A549 (cell line): ENCODE measurements around the gene DMRT1. TPM values are rescaled to one million over a fixed set of nuclear protein-coding genes. Genes with fewer than 3 reads are reported as not detected.

Source experiments
- ATAC-seq, 2 experiments: fragments of 200-7000 bp in 1 of 2; fragments of >200 bp in 1 of 2; cut with Nextera tagmentation in 1 of 2; cut with Tn5 transposase in 1 of 2; 3 replicates each; pipeline versions ENCODE4 v1.8.0 to v1.9.1; 2018 to 2020; ENCODE audit warnings: mild to moderate bottlenecking in 1 of 2, moderate library complexity in 1 of 2
- CTCF ChIA-PET: fragments of 300-600 bp; sonication (Branson Sonifier 250); formaldehyde crosslinking; extraction: SDS; loops from one replicate; lab custom pipeline; 2021; ENCODE audit warnings: antibody characterized with exemption, inconsistent platforms; lab: Yijun Ruan, JAX
- POLR2A ChIA-PET: fragments of 350-600 bp; formaldehyde crosslinking; extraction: SDS; loops from one replicate; lab custom pipeline; 2021; ENCODE audit warnings: antibody characterized with exemption, inconsistent platforms; lab: Yijun Ruan, JAX
- DNase-seq, 2 experiments: peaks; one replicate each; pipeline versions ENCODE4 v3.0.0 to v3.0.0-alpha.2; 2011 to 2016; ENCODE audit warnings: low read depth in 1 of 2, low spot score in 1 of 2
- FAIRE-seq: peaks from 2 replicates; lab custom pipeline; 2011; peaks lifted over from hg19 to GRCh38; lab: Jason Lieb, UNC
- H3K27ac ChIP-seq, 2 experiments: fragments of >200 bp; sonication (Bioruptor Twin); formaldehyde crosslinking; 3 replicates each; pipeline ENCODE4 v1.5.1; 2016 to 2017
- H3K4me1 ChIP-seq: fragments of >200 bp; sonication (Bioruptor Twin); formaldehyde crosslinking; 3 replicates; pipeline ENCODE4 v1.6.1; 2016
- H3K4me2 ChIP-seq: fragments of >200 bp; sonication (Bioruptor Twin); formaldehyde crosslinking; 3 replicates; pipeline ENCODE4 v1.6.1; 2016
- H3K4me3 ChIP-seq: fragments of >200 bp; sonication (Bioruptor Twin); formaldehyde crosslinking; 3 replicates; pipeline ENCODE4 v1.5.1; 2016
- H3K9me3 ChIP-seq: fragments of >200 bp; sonication (Bioruptor Twin); formaldehyde crosslinking; 3 replicates; pipeline ENCODE4 v1.6.1; 2016
- BHLHE40 ChIP-seq: IDR thresholded peaks from 2 replicates; pipeline ENCODE4 v1.6.1; 2012; ENCODE audit warnings: low read depth, low read length, inconsistent platforms
- CHD4 ChIP-seq: fragments of 200-600 bp; sonication (generic); IDR thresholded peaks from 2 replicates; pipeline ENCODE4 v1.6.1; 2016; ENCODE audit warnings: antibody characterized with exemption, mild to moderate bottlenecking, borderline replicate concordance
- EHMT2 ChIP-seq: fragments of 200-600 bp; sonication (generic); IDR thresholded peaks from 2 replicates; pipeline ENCODE4 v1.6.1; 2016; ENCODE audit warnings: antibody characterized with exemption, low read depth, mild to moderate bottlenecking, moderate library complexity
- EP300 ChIP-seq, 2 experiments: fragments of >200 bp; sonication (Bioruptor Twin); formaldehyde crosslinking; IDR thresholded peaks; 2 replicates in 1 of 2; 3 replicates in 1 of 2; pipeline ENCODE4 v1.6.1; 2016 to 2017
- ESRRA ChIP-seq: fragments of 150-350 bp; IDR thresholded peaks from 2 replicates; pipeline ENCODE4 v1.6.1; 2014; ENCODE audit warnings: mild to moderate bottlenecking, low read length, borderline replicate concordance
- FOSB ChIP-seq: fragments of 250-450 bp; sonication (Bioruptor Pico); IDR thresholded peaks from 2 replicates; pipeline ENCODE4 v1.5.0; 2020; ENCODE audit warnings: mild to moderate bottlenecking, moderate library complexity
- FOXS1 ChIP-seq: fragments of 250-450 bp; sonication (Bioruptor Pico); IDR thresholded peaks from 2 replicates; pipeline ENCODE4 v1.5.0; 2020; ENCODE audit warnings: mild to moderate bottlenecking, moderate library complexity
- HEYL ChIP-seq: fragments of 250-450 bp; sonication (Bioruptor Pico); IDR thresholded peaks from 2 replicates; pipeline ENCODE4 v1.8.0; 2021; ENCODE audit warnings: mild to moderate bottlenecking, moderate library complexity
- HOXA7 ChIP-seq: fragments of 250-450 bp; sonication (Bioruptor Pico); IDR thresholded peaks from 2 replicates; pipeline ENCODE4 v1.5.0; 2020; ENCODE audit warnings: mild to moderate bottlenecking, moderate library complexity
- HOXB5 ChIP-seq: fragments of 250-450 bp; sonication (Bioruptor Pico); IDR thresholded peaks from 2 replicates; pipeline ENCODE4 v1.5.0; 2020; ENCODE audit warnings: mild to moderate bottlenecking, moderate library complexity
- JUN ChIP-seq, 2 experiments: fragments of >200 bp; sonication (Bioruptor Twin); formaldehyde crosslinking; IDR thresholded peaks; 2 replicates in 1 of 2; 3 replicates in 1 of 2; pipeline ENCODE4 v1.6.1; 2016 to 2017
- JUNB ChIP-seq: fragments of >200 bp; sonication (Bioruptor Twin); formaldehyde crosslinking; IDR thresholded peaks from 2 replicates; pipeline ENCODE4 v1.6.1; 2016
- KDM1A ChIP-seq: fragments of 200-600 bp; sonication (generic); IDR thresholded peaks from 2 replicates; pipeline ENCODE4 v1.6.1; 2016; ENCODE audit warnings: low read depth, mild to moderate bottlenecking
- SMC3 ChIP-seq: fragments of >200 bp; sonication (Bioruptor Twin); formaldehyde crosslinking; IDR thresholded peaks from 3 replicates; pipeline ENCODE4 v1.6.1; 2018; ENCODE audit warnings: inconsistent platforms
- SREBF2 ChIP-seq: fragments of 450-650 bp; IDR thresholded peaks from 2 replicates; pipeline ENCODE4 v1.6.1; 2014; ENCODE audit warnings: mild to moderate bottlenecking, moderate library complexity
- ZFP36 ChIP-seq: fragments of 450-650 bp; IDR thresholded peaks from 2 replicates; pipeline ENCODE4 v1.6.1; 2014; ENCODE audit warnings: borderline replicate concordance; ENCODE audit not compliant: partially characterized antibody
- ZSCAN20 ChIP-seq: fragments of 250-450 bp; sonication (Bioruptor Pico); IDR thresholded peaks from 2 replicates; pipeline ENCODE4 v1.8.0; 2022; ENCODE audit warnings: mild to moderate bottlenecking, moderate library complexity
- WGBS: methylation state at CpG from one replicate; pipeline ENCODE4 v1.1.6; 2017; ENCODE audit errors: missing lambda C conversion rate; 5-methylcytosine and 5-hydroxymethylcytosine counted together
- polyA plus RNA-seq, 4 experiments: library from polyadenylated mRNA; depleted of rRNA in 3 of 4; stranded (reverse); fragments of >200 nt; fragmentation: RNase III in 1 of 4; extraction: RNeasy Plus Mini Kit Qiagen cat#74134 plus additional on column Dnase treatment in 1 of 4; gene quantifications; 2 replicates in 3 of 4; 3 replicates in 1 of 4; pipeline ENCODE4 v1.2.3, GENCODE V29; 2011 to 2017
- TF ChIP-seq, protein P1 (sequence below): fragments of >200 bp; sonication (Bioruptor Twin); formaldehyde crosslinking; IDR thresholded peaks from 3 replicates; pipeline ENCODE4 v1.6.1; 2016
- TF ChIP-seq, protein P2 (sequence below): fragments of 250-450 bp; sonication (Bioruptor Pico); IDR thresholded peaks from 2 replicates; pipeline ENCODE4 v1.5.0; 2020; ENCODE audit warnings: low read depth, mild to moderate bottlenecking, moderate library complexity
- TF ChIP-seq, protein P3 (sequence below): IDR thresholded peaks from 2 replicates; pipeline ENCODE4 v1.6.1; 2012
- TF ChIP-seq, protein P4 (sequence below): fragments of 450-650 bp; IDR thresholded peaks from 2 replicates; pipeline ENCODE4 v1.6.1; 2014; ENCODE audit warnings: antibody characterized with exemption
- TF ChIP-seq, protein P5 (sequence below): fragments of 200-600 bp; sonication (generic); IDR thresholded peaks from 2 replicates; pipeline ENCODE4 v1.6.1; 2016; ENCODE audit warnings: antibody characterized with exemption, mild to moderate bottlenecking, moderate library complexity

The DMRT1 gene
- polyA plus RNA-seq, 2 of the 4 experiments (the other 2 are of a cell fraction), result not detected

DNA sequence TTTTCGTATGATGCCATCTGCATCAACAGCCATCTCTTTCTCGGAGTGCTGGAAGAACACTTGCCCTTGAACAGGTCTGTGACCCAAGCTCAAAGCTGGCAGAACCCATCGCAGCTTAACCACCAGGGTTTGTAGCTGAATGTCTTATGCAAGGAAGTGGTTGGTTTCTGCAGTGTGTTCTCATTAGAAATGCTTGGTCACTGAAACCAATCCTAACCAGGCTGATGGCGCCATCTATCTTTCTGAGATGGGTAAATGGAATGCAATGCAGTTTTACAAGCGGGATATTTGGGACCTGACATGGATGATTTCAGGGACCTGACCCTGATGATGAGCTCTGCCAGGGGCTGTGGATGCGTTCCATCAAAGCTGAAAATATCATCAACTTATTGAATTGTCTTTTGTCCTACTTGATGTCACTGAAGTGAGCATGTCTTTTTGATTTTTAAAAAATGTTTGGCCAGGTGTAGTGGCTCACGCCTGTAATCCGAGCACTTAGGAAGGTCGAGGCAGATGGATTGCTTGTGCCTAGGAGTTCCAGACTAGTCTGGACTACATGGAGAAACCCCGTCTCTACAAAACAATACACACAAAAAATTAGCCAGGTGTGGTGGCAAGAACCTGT is 163.7 kb downstream of the DMRT1 start (continued):
- TF ChIP-seq, protein P1, sequence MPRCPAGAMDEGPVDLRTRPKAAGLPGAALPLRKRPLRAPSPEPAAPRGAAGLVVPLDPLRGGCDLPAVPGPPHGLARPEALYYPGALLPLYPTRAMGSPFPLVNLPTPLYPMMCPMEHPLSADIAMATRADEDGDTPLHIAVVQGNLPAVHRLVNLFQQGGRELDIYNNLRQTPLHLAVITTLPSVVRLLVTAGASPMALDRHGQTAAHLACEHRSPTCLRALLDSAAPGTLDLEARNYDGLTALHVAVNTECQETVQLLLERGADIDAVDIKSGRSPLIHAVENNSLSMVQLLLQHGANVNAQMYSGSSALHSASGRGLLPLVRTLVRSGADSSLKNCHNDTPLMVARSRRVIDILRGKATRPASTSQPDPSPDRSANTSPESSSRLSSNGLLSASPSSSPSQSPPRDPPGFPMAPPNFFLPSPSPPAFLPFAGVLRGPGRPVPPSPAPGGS, result no peak
- no peak for TF ChIP-seq JUNB
- TF ChIP-seq, protein P2, sequence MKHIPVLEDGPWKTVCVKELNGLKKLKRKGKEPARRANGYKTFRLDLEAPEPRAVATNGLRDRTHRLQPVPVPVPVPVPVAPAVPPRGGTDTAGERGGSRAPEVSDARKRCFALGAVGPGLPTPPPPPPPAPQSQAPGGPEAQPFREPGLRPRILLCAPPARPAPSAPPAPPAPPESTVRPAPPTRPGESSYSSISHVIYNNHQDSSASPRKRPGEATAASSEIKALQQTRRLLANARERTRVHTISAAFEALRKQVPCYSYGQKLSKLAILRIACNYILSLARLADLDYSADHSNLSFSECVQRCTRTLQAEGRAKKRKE, result no peak
- TF ChIP-seq EHMT2, result no peak
- no peak for TF ChIP-seq SREBF2
- no peak for TF ChIP-seq KDM1A
- no peak for TF ChIP-seq FOSB (CRISPR knock-in tag)
- TF ChIP-seq BHLHE40, result no peak
- TF ChIP-seq JUN (IDR thresholded peaks at IDR 0.05), result no peak
- no peak for TF ChIP-seq EP300 (IDR thresholded peaks at IDR 0.05)

DNA sequence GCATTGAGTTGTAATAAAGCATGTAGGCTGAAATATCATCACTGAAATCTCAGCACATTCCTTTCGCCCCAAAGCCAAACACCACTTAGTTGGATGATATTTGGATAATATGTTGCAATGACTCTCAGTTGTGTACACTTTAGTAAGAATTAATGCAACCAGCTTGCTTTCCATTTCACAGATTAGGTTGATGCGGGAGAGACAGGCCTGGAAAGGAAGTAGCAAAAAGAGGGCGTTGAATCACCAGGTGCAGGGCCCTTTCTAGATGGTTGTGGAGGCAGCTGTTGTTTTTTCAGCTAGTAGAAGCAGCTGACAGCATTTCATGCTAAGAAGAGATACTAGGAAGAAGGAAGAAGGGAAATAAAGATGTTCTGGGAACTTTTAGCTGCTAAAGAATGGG is 165.8 kb downstream of the DMRT1 start:
- no peak for DNase-seq
- FAIRE-seq, result no peak
- ChIA-PET CTCF (interaction anchor here (1.0 kb wide), 1 partner anchor 114 kb away, joined by 3 read pairs; no protein-coding TSS in a partner anchor), POLR2A (no interaction called here)
- TF ChIP-seq FOXS1 (CRISPR knock-in tag) (no peak), ZFP36 (no peak), EHMT2 (no peak), SMC3 (no peak), SREBF2 (no peak), HEYL (CRISPR knock-in tag) (no peak), ESRRA (no peak), BHLHE40 (no peak)
- TF ChIP-seq, protein P3, sequence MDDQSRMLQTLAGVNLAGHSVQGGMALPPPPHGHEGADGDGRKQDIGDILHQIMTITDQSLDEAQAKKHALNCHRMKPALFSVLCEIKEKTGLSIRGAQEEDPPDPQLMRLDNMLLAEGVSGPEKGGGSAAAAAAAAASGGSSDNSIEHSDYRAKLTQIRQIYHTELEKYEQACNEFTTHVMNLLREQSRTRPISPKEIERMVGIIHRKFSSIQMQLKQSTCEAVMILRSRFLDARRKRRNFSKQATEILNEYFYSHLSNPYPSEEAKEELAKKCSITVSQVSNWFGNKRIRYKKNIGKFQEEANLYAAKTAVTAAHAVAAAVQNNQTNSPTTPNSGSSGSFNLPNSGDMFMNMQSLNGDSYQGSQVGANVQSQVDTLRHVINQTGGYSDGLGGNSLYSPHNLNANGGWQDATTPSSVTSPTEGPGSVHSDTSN, result no peak
- TF ChIP-seq, protein P4, sequence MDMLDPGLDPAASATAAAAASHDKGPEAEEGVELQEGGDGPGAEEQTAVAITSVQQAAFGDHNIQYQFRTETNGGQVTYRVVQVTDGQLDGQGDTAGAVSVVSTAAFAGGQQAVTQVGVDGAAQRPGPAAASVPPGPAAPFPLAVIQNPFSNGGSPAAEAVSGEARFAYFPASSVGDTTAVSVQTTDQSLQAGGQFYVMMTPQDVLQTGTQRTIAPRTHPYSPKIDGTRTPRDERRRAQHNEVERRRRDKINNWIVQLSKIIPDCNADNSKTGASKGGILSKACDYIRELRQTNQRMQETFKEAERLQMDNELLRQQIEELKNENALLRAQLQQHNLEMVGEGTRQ, result no peak
- TF ChIP-seq, protein P2, result no peak
- TF ChIP-seq, protein P1, result no peak
- Histone ChIP-seq H3K4me3 (no peak overlapping the region), H3K4me2 (no peak overlapping the region), H3K9me3 (no peaks in the 10 kb centered on the region), H3K4me1 (0 out of 3 replicates have a peak, but pooled peaks cover 3% of the 10 kb centered on the region), H3K27ac (no peak overlapping the region)
- no peak for ATAC-seq
- 61% methylated on average over 3 of the region's 3 CpGs for WGBS

DNA sequence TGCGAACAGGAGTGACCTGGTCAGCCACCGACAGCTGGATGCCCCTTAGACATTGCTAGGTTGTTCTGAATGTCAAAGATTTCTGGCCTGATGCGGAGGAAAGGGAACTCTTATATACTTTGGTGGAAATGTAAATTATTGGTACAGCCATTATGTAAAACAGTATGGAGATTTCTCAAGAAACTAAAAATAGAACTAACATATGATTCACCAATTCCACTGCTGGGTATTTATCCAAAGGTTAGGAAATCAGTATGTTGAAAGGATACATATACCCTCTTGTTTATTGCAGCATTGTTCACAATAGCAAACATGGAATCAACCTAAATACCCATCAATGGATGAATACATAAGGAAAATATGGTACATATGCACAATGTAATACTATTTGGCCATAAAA is 166.7 kb downstream of the DMRT1 start:
- Histone ChIP-seq H3K4me3 (no peak overlapping the region), H3K4me1 (0 out of 3 replicates have a peak, but pooled peaks cover 3% of the 10 kb centered on the region), H3K4me2 (no peak overlapping the region), H3K9me3 (no peaks in the 10 kb centered on the region), H3K27ac (no peak overlapping the region)
- 72% methylated on average over 3 of the region's 3 CpGs for WGBS
- ChIA-PET POLR2A (no interaction called here), CTCF (interaction anchor here (0.6 to 3.8 kb wide), 19 partner anchors 8 to 830 kb away, joined by 3 to 64 read pairs (median 5); no protein-coding TSS in a partner anchor)
- ATAC-seq (no peak), DNase-seq (no peak)
- TF ChIP-seq HOXB5 (CRISPR knock-in tag), result no peak
- TF ChIP-seq ZSCAN20 (CRISPR knock-in tag), result no peak
- TF ChIP-seq HOXA7, result no peak
- no peak for TF ChIP-seq CHD4
- TF ChIP-seq, protein P5, sequence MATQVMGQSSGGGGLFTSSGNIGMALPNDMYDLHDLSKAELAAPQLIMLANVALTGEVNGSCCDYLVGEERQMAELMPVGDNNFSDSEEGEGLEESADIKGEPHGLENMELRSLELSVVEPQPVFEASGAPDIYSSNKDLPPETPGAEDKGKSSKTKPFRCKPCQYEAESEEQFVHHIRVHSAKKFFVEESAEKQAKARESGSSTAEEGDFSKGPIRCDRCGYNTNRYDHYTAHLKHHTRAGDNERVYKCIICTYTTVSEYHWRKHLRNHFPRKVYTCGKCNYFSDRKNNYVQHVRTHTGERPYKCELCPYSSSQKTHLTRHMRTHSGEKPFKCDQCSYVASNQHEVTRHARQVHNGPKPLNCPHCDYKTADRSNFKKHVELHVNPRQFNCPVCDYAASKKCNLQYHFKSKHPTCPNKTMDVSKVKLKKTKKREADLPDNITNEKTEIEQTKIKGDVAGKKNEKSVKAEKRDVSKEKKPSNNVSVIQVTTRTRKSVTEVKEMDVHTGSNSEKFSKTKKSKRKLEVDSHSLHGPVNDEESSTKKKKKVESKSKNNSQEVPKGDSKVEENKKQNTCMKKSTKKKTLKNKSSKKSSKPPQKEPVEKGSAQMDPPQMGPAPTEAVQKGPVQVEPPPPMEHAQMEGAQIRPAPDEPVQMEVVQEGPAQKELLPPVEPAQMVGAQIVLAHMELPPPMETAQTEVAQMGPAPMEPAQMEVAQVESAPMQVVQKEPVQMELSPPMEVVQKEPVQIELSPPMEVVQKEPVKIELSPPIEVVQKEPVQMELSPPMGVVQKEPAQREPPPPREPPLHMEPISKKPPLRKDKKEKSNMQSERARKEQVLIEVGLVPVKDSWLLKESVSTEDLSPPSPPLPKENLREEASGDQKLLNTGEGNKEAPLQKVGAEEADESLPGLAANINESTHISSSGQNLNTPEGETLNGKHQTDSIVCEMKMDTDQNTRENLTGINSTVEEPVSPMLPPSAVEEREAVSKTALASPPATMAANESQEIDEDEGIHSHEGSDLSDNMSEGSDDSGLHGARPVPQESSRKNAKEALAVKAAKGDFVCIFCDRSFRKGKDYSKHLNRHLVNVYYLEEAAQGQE, result no peak
- TF ChIP-seq, all 56 proteins: peak for 0
- FAIRE-seq, result no peak
